Upper lobe of left lung (tissue), 4 donors: ENCODE results near the gene LAMTOR1.

ENCODE experiments used
- CTCF ChIP-seq, 6 experiments: fragments of 450-650 bp in 4 of 6; fragments of 200-600 bp in 2 of 6; sonication (generic) in 2 of 6; IDR thresholded peaks; one replicate each; pipeline ENCODE4 v1.5.1; 2016 to 2019; ENCODE audit warnings: antibody characterized with exemption in 6 of 6
- POLR2A ChIP-seq, 4 donors: fragments of 450-650 bp; IDR thresholded peaks; one replicate each; pipeline ENCODE4 v1.5.1; 2016 to 2017; ENCODE audit warnings: antibody characterized with exemption in 4 of 4, mild to moderate bottlenecking in 2 of 4

DNA sequence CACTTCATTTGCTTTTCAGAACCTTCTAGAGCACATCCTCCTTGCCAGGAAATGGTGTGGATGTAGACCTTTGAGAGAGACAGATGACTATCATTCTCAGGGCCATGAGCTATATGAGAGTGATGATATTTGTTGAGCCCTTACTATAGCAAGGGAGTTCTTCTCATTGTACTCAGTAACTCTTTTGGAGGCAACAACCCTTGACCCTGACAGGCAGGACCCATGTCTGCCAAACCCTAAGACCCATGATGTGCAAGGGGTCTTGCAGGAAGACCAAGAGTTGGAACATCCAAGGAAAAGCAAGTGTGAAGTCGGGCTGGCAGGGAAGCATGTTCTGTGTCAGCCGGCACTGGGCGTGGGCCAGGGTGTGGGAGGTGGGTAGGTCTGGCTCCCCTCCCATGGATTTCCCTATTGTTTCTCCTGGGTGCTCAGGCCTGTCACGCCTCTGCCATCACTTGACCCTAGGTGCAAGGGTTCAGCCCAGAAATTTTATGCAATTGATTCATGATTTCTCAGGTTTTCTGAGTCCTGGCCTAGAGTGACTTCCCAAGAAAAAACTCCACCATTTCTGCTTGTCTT lies 33.7 kb upstream of the LAMTOR1 start:
- no peak for TF ChIP-seq POLR2A (IDR thresholded peaks at IDR 0.05)
- no peak for TF ChIP-seq CTCF (IDR thresholded peaks at IDR 0.05)
